ENCODE results near the gene SMIM10L1.

GRCh38 chr12:11183011-11183410 lies 12.0 kb downstream of the SMIM10L1 start:
- no peak for TF ChIP-seq CTCF (IDR thresholded peaks at IDR 0.05)
- TF ChIP-seq POLR2A (IDR thresholded peaks at IDR 0.05) = no peak

All from body of pancreas (tissue), 4 donors.